Nucleus accumbens (tissue), 56 donors: ENCODE data around the gene GPR37L1.

ENCODE experiments used
- DNase-seq, 56 donors: peaks; one replicate each; lab custom pipeline; 2025; lab: John Stamatoyannopoulos, UW

The GPR37L1 gene

DNA sequence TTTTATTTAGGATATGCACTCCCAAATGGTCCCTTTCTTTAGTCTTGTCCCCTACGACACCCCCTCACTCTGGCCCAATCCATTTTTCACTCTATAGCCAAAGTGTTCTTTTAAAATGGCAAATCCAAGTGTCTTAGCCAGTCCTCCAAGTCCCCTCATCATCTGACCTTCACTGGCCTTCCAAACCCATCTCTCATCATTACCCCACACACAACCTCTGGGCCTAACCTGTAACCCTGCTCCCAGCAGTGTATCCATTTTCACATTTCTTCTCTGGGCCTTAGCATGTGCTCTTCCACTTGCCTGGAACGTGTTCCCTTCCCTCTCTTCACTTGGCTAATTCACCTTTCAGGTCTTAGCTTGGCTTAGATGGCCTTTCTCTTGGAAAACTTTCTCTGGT is 28.3 kb downstream of the GPR37L1 start:
- no peak for DNase-seq

DNA sequence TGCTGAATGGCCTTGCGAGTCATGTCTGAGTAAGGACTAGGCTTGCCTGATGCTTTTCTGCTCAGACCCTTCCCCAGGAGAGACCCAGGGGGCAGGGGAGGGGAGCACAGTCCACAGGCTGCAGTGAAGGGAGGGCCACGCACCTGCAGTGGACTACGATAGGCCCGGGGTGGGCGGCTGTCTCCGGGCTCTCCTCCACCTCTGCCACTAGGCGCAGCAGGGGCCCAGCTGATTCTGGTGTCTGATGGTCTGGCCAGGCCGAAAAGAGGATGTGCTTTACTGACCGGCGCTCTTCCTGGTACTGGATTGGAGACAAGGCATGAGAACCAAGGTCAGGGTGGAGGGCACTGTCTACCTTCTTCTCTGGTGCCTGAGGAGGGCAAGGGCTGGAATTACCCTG is 29.7 kb downstream of the GPR37L1 start:
- DNase-seq: no peak

DNA sequence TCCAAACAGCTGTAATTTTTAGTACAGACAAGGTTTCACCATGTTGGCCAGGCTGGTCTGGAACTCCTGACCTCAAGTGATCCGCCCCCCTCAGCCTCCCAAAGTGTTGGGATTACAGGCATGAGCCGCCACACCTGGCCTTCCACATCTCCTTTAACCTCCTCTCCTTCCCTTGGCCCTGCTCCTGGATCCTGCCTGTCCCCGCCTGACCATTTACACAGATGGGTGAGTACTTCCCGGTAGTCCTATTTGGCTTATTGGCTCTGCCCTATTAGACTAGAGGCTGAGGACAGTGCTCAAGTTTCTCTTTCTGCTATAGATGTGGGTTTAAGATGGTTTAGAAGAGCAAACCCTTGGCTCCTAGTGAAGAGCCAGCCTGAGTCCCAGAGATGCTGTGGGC is 30.6 kb downstream of the GPR37L1 start:
- DNase-seq: no peak

DNA sequence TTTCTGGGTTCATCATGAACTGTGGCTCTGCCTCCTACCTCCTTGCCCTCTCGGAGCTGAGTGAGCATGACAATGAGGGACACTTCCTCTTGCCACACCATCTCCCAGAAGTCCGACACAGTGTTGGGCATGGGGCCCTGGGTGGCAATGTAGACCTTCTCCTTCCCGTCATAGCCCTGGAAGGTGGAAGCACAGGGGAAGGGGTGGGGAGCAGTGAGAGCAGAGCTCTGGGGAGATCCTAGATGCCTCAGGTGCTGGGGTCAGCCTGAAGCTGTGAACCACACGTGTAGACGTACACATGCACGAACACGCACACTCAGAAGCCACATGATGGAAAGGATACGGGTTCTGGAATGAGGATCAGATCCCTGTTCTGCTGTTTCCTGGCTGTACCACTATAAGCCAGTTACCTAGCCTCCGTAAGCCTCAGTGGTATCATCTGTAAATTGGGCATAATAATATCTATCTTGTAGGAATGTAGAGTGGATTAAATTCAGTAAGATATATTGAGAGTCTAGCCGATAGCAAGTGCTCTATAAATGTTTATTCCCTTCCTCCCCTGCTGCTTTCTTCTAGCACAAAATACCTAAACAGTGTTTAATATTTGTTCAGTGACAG is 31.5 kb downstream of the GPR37L1 start:
- DNase-seq: no peak

DNA sequence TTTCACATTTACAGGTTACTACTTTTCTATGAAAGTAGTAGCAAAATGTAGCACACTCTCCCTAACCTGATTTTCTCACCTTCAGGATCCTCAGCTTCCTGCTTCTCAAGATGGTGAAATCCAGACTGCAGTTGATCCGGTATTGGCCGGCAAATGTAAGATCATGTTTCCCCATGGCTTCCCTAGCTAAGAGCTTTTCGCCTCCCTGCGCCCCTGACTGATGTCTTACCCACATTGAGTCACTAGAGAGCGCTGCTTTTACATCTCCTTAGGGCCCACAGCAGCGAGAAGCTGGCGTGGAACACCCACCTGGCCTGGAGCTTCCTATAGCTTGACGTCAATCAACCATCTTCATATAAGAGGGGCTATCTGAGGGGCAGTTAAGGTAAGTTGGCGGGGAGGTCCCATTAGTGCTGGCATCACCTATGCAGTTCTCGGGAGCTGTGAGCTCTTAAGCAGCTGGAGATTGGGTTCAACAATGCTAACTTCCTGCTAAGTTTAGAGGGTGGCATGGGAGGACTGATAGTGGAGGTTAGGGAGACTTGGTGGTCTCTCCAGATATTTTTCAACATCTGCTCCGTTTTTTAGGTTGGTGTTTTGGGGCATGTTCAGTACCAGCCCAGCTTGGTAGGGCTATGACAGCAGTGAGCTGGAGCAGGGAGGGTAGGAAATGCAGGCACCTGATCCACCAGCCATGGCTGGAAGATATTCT is 32.2 kb downstream of the GPR37L1 start:
- DNase-seq: peak in 26 of 56 donors; percentile 7 to 57 (median 23)

DNA sequence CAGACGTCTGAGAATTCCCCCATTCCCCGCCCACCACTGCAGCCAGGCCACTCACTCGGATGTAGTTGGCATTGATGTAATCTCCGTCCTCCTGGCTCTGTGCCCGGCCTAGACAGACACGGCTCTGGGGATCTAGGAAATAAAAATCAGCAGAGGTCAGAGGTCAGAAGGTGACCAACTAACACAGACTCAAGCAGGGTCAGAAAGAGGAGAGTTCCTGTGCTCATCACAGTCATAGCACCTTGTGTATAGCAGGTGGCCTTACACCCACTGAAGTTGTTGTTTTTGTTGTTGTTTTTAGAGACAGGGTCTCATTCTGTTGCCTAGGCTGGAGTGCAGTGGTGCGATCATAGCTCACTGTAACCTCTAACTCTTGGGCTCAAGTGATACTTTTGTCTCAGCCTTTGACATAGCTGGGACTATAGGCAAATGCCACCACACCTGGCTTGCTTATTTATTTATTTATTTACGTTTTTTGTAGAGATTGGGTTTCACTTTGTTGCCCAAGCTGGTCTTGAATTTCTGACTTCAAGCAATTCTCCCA is 32.8 kb downstream of the GPR37L1 start:
- peak in 7 of 56 donors; percentile 8 to 49 (median 23) for DNase-seq

DNA sequence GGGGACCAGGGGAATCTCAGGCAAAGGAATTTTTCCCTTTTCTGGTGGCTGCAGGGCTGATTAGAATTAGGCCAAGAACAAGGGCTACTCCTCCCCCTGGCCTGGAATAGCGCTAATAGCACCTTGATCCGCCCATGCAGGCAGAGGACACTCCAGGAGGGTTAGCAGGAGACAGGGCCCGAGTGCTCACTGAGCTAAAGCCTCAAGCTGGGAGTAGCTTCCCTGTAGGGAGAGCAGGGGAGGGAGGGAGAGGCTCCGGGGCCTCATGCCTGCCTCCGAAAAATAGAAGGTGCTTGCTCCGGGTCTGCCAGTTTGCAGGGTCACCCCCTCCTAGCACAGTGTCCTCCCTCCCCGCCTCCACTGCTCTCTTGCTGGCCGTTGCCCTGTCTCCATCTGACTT is 33.9 kb downstream of the GPR37L1 start:
- no peak for DNase-seq

DNA sequence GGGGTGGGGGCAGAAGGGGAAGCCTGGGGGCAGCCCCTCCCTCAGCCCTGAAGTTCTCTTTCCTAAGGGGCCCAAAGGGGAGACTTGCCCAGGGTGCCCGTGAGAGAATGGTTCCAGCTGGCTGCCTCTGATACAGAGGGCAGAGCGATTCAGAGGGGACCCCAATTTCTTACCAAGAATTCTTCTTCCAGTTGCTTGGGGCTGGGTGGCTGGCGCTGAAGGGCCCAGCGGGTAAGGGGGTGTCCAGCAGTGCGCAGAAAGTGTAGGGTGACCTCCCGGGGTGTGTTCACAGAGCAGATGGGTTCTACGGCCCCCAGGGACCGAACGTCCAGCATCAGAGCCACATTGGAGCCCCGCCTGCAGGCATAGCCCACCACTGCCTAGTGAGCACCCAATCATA is 35.2 kb downstream of the GPR37L1 start:
- DNase-seq: no peak

DNA sequence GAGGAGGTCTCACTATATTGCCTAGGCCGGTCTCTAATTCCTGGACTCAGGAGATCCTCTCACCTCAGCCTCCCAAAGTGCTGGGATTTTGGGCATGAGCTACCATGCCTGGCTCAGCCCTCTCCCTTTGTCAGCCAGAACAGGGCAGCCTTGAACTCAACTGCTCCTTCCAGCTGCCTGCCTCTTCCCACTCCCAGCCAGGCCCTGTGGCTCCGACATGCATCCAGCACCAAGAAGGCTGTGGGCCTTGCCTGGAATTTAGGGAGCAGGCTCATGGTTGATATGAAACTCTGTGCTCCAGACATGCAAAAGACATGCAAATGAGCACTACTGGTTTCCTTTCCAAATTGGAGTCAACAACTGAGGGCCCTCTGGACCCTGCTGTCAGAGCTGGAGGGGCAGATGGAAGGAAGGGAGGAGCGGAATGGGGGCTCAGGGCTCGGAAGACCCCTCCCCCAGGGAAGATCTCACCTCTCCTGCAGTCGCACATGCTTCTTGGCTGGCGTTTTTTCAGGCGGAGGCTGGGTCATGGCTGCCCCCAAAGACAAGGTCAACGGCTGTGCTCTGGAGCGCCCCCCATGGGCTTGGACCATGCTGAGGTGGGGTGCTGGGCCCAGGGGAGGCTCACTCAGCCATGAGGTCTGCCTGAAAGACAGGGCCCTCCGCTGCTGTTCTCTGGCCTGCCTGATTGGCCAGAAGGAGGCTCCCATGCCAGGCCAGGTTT is 36.3 kb downstream of the GPR37L1 start:
- no peak for DNase-seq

DNA sequence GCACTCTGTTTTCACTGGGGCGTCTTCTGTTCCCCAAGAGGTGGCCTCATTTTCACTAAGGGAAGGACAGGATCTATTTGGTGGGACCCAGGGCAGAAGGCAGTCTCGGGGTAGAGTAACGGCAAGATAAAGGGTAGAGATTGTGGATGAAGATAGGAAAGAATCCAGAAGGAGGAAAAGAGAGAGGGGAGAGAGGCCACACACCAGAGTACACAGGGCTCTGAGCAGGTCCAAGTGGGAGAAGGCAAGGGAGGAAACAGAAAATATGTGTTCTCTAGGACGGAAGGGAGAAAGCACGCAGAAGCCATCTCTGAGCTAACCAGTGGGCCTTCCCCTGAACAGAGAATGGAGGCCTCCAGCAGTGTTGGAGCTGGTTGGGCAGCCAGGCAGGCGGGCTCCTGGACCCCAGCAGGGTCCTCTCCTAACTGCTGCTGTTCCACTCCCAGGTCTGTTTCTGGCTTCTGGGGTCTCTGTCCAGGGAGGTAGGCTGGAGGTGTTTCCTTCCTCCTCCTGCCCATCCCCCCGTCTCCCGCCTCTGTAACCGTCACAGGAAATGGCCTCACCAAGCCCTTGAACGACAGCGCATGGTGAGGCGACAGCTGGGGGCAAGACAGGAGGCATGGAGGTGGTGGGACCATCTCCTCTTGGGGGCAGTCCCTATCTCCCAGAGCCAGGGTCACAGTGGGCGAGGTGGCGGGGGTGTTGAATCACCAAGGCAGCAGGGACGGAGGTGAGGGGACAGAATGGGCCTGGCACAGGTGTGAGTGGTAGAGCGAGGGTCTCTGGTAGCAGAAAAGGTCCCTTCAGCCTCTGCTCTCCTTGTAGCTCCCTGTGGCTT is 37.0 kb downstream of the GPR37L1 start:
- DNase-seq: no peak

DNA sequence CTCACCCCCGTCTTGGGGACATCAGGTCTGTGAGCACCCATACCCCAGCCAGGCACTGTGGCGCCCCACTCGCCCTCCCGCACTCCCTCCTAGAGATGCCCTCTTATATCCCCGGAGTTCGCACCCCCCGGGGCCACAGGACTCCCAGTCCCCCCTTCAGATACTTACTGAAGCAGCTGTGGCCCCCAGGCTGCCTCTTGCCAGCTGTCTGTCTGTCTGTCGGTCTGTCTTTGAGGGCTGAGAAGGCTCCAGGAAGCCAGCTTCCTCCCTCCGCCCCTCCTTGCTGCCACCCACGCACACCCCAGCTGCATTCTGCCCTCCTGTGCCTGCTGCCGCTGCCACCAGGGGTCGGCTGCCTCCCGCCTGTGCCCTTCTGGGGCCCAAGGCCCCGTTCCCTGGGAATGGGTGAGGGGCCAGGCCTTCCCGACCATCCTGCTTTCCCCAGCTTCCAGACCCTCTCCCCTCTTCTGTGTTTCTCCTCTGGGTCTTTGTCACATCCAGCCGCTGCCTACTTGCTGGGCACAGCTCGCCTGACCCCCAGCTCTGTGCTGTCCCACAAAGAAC is 37.7 kb downstream of the GPR37L1 start, which contains the start of gene PTPN7:
PTPN7 (minus strand) TSS at position 226 of the 564 bp plus-strand sequence. CDS start 1,200 bp downstream, outside the sequence.
- DNase-seq: peak in 2 of 56 donors; percentile 10 to 14

DNA sequence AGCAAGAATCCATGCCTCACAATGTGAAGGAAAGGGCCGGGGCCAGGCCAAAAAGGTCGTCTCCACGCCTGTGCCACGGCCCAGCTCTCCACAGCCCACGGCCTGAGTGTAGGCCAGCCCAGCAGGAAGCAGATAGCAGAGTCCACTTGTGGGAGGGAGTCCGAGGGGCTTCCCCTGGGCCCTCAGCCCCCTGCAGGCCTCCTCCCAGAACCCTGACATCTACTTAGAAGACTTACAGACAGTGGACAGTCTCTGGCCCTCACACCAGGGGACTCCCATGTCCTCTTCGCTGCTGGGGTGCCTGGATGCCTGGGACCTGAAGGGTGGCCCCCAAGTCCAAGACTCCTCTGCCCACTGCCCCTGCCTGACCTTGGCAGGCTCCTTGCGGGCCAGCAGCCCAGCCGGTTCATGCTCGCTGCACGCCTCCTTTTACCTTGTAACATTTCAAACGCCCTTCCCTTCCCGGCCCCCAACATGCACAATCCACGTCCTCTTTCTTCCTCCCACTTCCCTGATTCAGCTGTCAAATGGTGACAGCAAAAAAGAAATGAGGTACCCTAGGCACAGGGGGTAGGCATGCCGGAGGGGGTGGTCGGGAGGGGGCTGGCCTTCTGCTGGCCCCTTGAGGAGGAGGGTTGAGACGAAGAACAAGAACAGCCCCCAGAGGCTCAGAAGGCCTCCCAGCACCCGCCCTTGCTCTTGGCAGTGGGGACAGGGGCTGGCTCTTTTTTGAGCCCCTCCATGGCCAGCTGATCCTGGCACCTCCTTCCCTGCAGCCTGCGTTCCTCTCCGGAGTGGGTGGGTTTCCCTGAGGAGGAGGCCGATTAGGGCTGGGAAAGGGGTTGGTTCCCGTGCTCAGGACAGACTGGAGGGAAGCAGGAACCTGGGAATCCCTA is 38.7 kb downstream of the GPR37L1 start:
- peak in 3 of 56 donors; percentile 6 to 27 (median 18) for DNase-seq

DNA sequence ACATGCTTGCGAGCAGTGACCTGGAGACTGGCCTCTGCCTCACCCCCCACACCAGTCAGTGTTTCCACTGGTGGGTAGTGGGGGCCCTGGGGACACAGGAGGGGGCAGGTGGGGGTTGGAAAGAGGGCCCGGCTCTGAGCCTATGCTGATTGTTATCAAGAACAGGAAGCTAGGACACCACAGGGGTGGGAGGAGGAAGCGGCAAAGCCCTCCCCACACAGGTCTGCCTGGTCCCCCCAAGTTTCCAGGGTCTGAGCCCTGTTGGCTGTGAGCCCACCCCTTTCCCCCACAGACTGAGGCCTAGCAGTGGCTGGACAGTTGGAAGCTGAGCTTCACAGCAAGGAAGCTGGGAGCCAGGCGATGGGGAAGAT is 39.3 kb downstream of the GPR37L1 start:
- DNase-seq: peak in 1 of 56 donors; percentile 21

DNA sequence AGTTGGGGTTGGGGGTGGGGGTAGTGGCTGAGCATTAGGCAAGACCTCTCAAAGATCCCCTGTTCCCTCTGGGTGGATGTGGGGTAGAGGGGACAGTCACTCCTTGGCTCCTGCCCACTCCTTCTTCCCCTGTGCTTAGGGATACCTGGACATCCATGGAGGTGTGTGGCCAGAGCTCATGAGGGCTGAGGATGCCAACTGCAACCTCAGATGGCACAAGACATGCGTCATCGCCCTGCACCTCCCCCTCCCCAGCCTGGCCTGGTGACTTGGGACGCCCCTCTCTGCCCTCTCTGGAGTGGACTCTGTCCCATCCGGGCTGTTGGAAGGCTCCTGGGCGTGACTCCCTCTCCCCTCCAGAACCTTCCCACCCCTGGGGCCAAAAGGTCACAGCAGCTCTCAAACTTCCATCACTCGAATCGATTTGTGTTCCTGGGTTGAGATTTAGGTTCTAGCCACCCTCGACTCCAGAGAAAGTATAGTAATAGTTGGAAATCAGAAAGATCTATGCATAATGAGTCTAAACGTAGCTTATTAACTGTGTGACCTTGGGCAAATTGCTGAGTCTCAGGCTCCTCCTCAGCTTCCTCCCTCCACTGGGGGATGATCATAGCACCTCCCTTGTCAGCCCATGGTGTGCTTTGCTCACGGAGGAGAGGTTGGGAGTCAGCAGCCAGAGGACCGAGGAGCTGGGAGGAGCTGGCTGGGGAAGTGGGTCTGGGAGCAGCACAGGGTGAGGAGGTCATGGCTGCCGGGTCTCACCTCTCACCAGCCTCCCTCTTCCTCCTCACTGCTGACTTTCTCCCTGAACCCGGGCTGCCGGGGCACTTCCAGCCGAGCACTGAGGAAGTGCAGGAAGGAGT is 39.9 kb downstream of the GPR37L1 start:
- no peak for DNase-seq

DNA sequence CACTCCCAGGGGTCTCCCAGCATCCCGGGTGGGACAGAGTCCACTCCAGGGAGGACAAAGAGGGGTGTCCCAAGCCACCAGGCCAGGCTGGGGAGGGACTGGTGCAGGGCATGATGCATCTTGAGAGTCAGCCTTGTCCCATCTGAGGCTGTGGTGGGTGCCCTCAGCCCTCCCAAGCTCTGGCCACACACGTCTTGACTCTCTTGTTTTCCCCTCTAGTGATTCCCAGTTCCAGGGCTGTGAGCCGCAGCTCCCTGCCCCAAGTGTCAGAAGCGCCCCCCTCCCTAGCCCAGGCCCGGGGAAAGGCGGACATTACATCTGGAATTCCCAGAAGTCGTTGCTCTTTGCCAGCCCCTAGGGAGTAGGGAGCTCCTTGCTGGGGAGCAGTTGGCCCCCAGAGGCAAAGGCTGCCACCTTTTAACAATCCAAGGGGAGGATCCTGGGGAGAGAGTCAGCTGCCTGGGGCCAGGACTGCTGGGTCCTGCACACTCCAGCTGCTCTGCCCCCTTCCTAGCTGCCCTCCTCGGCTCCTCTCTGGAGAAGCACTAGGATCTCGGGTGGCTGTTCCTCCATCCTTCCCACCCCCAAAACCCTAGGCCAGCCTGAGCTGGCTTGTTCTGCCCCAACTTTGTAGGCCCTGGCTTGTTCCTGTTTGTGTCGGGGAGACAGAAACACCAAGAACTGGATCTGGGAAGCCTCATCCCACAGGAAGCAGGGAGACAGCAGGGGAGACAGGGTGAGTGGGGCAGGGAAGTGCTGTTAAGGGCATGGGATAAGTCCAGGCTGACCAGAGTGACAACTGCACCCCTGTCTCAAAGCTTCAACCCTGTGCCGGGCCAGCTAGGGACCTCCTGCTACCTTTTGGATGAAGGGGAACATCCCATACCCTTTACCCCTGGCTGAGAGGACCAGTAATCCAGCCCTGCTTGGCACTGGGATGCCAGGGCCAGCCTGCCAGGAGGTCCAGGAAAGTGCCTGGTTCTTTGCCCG is 40.9 kb downstream of the GPR37L1 start:
- no peak for DNase-seq

DNA sequence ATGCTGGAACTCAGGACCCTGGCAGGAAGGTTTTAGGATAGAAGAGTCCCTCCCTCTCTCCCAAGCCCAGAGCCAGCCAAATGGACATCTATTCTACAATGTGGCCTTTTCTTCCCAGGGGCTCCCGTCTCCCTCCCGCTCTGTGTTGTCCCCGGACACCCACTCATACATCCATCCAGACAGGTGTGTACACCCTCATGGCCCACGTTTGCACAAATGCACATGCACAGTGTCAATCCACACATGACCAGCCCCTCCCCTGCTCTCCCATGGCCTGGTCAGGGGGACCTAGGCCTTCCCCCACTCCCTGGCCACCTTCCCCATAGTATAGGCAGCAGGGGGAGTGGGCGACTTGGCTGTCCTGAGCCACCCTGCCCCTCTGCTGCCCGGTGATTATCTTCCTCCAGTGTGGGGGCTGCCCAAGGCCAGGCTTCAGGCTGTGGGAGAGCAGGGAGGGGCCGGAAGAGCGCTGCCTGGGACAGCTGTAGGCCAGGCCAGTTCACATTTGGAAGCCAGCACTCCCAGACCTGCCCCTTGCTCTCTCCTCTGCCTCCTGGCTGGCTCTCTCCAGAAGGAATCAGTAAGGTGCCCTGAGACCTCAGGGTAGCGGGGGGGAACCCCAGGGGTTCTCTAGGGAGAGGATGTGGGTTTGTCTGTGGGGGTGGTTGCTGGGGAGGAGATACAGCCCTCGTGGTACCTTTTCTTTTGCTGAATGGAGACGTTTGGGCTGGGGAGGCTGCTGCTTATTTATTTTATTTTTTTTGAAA is 41.7 kb downstream of the GPR37L1 start:
- DNase-seq: no peak
